ENCODE data around the gene SLC46A2.

Gene SLC46A2

DNA sequence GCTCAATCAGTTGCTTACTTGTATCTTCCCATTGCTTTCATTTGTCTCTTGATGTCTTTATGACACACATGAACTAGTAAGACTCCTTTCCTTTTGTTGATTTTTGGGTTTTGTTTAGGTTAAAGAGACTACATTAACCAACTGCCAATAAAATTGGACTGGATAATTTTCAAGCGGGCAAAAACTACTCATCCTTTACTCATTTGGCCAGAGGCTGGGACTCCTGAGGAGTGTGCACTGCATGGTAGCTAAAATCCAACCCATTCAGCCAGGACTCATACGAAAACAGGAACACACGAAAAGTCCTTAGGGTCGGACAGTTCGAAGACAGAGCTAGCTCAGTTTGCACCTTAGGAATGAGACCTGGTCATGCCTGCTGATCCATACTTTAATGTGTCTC lies 6.0 kb downstream of the SLC46A2 start:
- DNase-seq = no peak

GRCh38 chr9:112884101-112884500 lies 6.6 kb downstream of the SLC46A2 start:
- DNase-seq = no peak

DNA sequence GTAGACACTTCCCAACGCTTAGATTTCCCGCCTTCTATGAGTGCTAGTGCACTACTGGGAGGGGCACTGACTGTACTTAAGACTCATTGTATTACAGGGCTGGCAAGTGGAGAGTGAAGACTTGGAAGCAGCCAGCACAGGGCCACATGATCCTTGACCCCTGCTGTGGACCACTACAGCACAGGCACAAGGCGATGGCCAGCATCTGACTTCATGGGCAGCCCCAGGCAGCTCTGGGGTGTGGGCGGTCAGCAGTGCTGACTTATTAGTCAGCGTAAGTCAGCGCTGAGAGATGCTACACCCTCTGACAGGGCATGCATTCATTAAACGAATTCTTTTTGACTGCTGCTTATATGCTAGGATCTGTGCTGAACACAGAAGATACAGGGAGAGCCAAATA lies 9.3 kb downstream of the SLC46A2 start:
- DNase-seq = no peak

DNA sequence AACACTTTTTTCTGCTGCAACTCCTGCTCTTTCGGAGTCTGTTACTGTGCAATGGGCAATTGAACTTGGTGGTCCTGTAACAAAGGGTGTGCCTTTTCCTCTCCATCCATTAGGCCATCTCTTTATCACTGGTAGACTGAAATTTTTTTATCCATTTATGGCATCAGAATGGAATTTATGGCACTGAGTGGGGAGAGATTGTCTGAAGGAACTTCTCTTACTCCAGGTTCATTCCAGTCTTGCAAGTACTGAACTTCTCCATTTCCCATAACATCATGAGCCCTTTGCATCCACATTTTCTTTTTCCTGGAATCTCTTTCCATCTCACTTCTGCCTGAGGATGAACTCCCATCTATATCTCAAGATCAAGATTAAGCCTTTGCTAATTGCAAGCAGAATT lies 10.0 kb downstream of the SLC46A2 start:
- no peak for DNase-seq

DNA sequence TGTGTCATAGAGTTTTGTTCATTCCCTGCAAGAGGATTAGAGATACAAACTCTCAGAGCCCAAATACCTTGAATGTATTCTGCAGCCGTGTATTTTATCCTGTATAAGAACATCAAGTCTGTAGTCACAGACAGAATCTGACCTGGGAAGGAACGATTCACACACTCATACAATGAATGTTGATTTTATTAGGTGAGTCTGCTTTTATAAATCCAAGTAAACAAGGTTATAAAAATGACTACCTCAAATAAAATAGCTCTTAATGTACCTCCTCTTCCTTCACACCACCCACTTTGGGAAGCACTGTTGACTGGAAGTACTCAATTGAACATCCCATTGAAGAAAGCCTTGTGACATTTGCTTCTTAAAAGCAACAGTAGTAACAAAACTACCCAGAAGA lies 11.9 kb downstream of the SLC46A2 start:
- no peak for DNase-seq

- DNase-seq = no peak
Measured at GRCh38 chr9:112873773-112874405, 16.8 kb downstream of the SLC46A2 start.

DNA sequence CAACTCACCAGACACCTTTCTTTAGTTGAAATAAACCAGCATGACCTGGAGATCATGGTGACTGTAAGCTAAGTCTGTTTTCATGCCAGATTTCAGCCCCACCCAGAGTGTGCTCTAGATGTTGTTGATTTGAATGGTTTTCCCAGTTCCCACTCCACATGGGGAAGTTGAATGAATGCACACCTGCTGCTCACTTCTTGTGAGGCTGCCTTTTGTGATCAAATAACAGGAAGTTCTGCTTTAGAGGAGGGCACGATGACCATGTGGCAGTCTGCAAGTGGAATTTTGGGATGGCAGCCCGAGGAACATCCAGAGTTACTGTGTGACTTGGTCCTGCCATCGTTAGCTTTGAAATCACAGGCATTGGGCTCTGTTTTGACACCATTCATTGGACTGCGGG lies 18.7 kb downstream of the SLC46A2 start:
- DNase-seq = no peak

GRCh38 chr9:112870556-112870955 lies 20.1 kb downstream of the SLC46A2 start:
- DNase-seq = no peak

DNA sequence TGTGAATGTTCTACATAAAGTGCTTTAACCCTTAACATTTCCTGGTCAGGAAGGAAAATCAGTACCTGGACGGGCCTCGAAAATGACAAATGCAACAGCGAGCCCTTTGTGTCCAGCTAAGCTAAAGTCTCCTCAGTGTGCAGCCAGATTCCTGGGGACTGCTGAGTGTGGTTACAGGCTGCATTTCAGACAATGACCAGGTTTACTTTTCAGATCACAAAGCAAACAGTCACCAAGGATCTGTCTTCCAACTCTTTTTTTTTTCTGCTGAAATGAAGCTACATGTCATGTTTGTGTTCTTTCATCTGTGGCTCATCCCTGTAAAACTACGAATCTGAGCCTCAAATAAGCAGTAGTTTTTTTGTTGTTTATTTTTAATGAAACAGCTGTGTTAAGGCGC lies 20.8 kb downstream of the SLC46A2 start:
- no peak for DNase-seq

DNA sequence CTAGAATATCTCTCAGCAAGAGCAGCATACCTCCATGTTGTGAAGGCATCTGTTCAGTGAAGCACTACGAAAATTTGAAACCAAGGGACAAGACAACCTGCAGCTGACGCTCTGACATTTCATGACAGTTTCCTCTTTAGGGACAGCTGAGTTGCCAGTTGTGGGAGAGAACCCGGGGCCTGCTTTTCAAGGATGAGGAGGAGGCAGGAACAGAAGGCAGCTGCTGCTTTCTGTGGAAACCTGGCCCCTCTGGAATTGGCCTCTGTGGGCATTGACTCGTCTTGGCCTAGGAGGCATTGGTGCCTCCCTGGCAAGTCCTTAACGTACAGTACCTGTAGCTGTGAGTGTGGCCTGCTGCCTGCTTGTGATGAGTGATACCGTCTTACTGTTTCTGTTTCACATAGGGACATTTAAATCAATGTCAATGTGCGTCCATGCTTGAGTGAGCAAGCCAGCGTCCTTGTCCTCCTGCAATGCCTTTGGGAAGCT lies 21.6 kb downstream of the SLC46A2 start:
- no peak for DNase-seq

DNA sequence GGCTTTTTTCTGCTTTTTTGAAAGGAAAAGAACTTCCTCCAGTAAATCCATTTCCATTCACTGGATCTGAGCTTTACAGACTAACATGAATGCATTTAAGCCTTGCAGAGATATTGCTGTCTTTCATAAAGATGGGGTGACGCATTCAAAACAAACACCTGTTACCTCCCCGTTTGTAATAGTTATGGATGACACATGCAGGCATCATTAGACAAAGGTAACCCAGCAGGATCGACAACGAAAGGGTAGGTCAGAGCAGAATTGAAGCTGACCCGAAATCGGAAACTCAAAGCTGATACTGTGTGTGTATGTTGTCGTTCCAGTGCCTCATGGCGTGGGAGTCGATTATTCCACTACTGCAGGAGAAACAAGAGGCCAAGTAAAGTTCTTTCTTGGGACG lies 22.2 kb downstream of the SLC46A2 start:
- DNase-seq = no peak

GRCh38 chr9:112867275-112867991 lies 23.2 kb downstream of the SLC46A2 start:
- peak; percentile 24 for DNase-seq

GRCh38 chr9:112866662-112867274 lies 23.9 kb downstream of the SLC46A2 start:
- no peak for DNase-seq

DNA sequence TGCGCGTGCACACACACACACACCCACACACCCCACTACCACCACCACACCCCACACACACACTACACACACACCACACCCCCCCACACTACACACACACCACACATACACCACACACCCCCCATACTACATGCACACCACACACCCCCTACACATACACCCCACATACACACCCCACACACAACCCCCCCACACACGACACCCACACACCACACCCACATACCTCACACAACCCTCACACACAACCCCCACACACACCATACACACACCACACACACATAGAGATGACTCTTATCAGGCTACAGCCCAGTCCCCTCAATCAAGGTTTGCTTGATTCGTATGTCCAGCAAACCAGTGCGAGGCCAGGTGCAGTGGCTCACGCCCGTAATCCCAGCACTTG lies 25.7 kb downstream of the SLC46A2 start:
- no peak for DNase-seq

- no peak for DNase-seq
Measured at GRCh38 chr9:112864403-112864802, 26.3 kb downstream of the SLC46A2 start.

GRCh38 chr9:112863746-112864145 lies 26.9 kb downstream of the SLC46A2 start:
- DNase-seq = no peak

DNA sequence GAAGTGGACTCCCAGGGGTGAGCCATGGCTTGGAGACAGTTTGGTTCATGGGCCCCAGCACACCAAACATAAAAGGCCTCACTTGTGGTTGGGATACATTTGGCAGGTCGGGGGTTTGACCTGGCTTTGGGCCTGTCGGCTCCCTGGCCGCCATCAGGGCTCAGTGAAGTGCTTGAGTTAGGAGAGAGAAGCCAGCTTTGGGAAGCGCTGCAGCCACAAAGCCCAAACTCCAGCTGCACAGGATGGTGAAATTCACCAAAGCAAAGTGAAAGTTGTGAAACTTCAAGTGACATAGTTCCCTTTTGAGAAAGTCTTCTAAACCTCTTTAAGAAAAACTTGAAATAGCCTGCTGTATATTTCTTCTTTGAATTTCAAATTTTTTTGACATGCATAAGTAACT lies 27.5 kb downstream of the SLC46A2 start:
- DNase-seq = peak; percentile 66

DNA sequence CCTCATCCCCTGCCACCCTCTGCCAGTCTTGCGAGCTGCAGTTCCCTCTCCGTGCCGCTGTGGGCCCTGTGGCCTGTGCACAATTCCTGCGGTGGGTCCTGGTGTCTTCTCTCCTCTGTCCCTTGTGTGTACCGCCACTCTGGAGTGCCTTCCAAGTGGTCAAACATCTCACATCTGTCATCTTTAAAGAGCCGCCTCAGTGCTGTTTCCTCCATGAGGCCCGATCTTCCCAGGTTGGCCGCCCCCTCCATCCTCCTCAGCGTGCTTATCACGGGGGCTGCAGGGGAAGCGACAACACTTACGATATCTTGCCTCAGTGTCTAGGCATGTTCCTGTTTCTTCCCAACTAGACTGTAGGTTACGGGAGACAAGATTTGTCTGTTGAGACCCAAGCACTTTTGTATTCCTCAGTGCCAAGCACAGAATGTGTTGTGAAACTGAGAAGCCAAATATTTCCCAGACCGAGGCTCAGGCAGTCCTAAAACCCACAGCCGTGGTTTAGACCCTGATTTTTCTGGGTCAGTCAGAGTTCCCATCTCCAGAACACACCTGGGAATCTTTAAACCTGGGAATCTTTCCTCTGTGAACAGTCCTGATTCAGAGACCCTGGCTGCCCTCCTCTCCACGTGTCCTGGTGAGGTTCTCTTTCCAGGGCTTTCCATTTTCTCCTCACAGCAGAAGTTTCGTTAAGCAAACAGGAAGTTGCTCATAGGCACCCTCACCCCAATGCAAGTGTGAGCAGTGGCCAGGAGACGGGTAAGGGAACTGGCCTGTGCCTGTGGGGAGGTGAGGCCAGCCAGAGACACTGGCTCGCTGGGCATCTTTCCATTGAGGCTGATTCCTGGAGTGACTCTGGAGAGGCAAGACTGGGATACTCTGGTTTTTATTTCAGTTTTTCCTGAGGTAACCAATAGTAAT lies 28.8 kb downstream of the SLC46A2 start:
- DNase-seq = peak; percentile 42

DNA sequence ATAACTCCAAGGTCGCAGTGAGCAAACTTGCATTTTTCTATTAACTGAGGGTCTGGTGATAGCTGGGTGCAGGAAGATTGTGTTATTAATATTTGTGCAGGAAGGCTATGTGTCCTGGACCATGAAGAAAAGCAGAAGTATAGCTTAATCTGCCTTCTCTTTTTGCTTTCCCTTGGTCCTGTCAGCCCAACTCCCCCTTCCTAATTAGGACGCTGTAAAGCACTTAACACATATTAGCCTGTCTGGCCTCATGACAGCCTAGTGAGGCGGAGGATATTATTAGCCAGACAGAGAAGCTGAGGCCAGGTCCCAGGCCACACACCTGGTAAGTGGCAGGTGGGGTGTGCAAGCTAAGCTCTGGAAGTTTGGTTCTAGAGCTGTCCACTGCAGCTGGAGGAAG lies 29.5 kb downstream of the SLC46A2 start:
- DNase-seq = no peak

- DNase-seq = no peak
Measured at GRCh38 chr9:112860451-112860850, 30.2 kb downstream of the SLC46A2 start.

- peak; percentile 57 for DNase-seq
Measured at GRCh38 chr9:112858625-112859147, 32.0 kb downstream of the SLC46A2 start.

DNA sequence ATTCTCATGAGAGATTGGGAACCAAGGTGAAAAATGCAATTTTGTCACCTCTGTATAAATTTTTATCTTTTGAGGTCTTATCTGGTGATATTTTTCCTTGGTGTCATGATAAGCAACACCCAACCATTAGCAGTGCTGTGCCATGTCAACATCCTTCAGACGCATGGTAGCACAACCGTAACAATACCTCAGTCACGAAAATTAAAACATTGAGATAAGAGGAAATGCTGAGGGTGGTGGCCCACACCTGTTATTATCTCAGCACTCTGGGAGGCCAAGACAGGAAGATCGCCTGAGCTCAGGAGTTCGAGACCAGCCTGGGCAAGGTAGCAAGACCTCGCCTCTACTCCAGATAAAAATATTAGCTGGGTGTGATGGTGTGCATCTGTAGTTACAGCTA lies 32.7 kb downstream of the SLC46A2 start:
- no peak for DNase-seq

GRCh38 chr9:112856843-112857242 lies 33.8 kb downstream of the SLC46A2 start:
- DNase-seq = no peak

Data from hematopoietic multipotent progenitor cell treated with erythropoietin and hydrocortisone succinate and interleukin-3 and kit ligand, for 6 days (in vitro differentiated cells).